ENCODE data around the gene DUS1L. TPM values are rescaled to one million over a fixed set of nuclear protein-coding genes. Genes with fewer than 3 reads are reported as not detected.

DUS1L gene
- polyA plus RNA-seq, 4 donors: 52.7 to 105 (median 69.9) TPM

DNA sequence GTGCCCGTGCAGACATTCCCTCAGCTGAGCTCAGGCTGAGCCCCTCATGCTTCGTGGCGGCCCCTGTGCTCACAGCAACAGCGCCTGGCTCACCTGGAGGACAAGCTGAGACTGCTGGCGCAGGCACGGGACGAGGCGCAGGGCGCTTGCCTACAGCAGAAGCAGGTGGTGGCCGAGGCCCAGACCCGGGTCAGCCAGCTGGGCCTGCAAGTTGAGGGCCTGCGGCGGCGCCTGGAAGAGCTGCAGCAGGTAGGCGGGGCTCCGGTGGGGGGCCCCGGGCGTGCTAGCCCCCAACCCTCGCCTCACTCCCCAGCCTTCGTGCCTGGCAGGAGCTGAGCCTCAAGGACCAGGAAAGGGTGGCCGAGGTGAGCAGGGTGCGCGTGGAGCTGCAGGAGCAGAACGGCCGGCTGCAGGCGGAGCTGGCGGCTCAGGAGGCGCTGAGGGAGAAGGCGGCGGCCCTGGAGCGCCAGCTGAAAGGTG lies 35.6 kb downstream of the DUS1L start:
- DNase-seq (ENCODE audit: low read depth in 4 of 4, low spot score in 3 of 4): no peak

GRCh38 chr17:82029391-82029790 lies 36.2 kb downstream of the DUS1L start:
- no peak for DNase-seq (ENCODE audit: low read depth in 4 of 4, low spot score in 3 of 4)

DNA sequence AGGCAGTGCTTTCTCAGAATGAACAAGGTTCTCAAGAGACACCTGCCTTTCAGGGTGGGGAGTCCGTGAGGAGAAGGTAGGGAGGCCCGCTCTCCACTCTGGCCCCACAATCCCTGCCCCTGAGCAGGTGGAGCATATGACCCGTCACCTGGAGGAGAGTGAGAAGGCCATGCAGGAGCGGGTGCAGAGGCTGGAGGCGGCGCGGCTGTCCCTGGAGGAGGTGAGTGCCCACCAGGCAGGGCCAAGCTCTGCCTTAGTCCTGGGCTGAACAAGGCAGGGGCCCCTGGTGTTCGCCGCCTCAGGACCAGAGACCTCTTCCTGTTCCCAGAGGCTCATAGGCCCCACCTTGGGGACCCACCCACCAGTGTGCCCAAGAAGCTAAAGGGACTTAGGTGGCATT lies 36.6 kb downstream of the DUS1L start:
- DNase-seq (ENCODE audit: low read depth in 4 of 4, low spot score in 3 of 4): no peak

DNA sequence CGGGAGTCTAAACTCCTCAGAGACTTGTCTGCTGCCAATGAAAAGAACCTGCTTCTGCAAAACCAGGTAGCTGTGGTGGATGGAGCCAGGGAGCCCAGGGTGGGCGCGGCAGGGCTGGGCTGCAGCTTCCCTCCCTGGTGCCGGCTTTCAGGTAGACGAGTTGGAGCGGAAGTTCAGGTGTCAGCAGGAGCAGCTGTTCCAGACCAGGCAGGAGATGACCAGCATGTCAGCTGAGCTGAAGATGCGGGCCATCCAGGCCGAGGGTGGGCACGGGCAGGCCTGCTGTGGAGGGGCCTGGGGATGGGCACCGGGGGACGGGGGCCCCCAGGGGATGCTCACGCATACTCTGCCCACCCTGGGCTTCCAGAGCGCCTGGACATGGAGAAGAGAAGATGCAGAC lies 37.4 kb downstream of the DUS1L start:
- no peak for DNase-seq (ENCODE audit: low read depth in 4 of 4, low spot score in 3 of 4)

DNA sequence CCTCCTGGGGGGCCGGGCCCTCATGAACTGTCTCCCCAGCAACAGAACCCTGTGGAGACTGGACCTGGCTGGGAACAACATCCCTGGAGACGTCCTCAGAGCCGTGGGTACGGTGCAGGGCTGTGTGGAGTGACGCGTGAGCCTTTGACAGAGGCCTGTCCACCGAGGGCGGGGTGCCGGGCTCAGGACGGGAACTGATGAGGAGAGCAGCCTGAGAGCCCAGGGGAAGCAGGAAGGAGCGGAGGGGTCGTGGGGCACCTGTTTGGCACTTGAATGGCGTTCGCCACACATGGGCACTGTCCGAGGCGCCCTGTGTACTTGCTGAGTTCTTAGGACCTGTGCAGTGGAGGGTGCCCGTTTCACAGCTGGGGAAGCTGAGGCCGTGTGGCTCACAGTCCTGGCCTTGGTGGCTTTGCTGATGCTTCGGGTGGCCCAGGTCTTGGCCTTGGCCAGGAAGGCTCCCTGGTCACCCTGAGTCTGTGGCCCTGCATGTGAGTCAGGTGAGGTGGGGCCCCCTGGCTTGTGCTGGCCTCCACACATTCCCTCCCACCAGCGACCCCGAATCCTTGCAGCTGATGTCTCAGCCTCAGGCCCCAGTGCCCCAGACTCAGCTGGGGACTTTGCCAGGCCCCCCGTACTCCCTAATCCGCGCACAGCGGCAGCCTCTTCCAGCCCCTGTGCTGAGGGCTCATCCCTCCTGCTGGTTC lies 40.0 kb downstream of the DUS1L start:
- DNase-seq (ENCODE audit: low read depth in 4 of 4, low spot score in 3 of 4): no peak

GRCh38 chr17:82024859-82025258 lies 40.7 kb downstream of the DUS1L start:
- no peak for DNase-seq (ENCODE audit: low read depth in 4 of 4, low spot score in 3 of 4)

- no peak for DNase-seq (ENCODE audit: low read depth in 4 of 4, low spot score in 3 of 4)
Observed at GRCh38 chr17:82023447-82024241, 42.0 kb downstream of the DUS1L start.

DNA sequence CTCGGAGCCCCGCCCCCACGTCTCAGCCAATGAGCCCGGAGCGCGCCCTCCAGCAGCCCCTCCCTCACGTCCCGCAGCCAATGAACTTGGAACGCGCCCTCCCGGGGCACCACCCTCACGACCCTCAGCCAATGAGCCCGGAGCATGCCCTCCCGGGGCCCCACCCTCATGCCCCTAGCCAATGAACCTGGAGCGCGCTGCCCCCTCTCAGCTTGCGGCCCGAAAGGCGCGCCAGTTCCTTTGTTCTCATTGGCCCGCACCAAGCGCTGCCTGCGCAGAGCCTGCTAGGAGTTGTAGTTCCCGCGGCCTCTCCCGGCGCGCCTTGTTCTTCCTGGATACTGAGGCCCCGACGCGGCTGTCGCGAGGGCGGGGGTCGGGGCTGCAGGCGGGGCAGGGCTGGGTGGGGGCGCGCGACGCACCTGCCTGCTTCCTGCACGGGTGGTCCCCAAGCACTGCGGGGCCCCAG lies 42.6 kb downstream of the DUS1L start, which contains the start of gene LRRC45:
Gene LRRC45, plus strand, starts transcription at position 325 of the 466 bp plus-strand sequence. CDS start 339 bp downstream, outside the sequence.
- peak; percentile 94 to 98 (median 97) for DNase-seq (ENCODE audit: low read depth in 4 of 4, low spot score in 3 of 4)

DNA sequence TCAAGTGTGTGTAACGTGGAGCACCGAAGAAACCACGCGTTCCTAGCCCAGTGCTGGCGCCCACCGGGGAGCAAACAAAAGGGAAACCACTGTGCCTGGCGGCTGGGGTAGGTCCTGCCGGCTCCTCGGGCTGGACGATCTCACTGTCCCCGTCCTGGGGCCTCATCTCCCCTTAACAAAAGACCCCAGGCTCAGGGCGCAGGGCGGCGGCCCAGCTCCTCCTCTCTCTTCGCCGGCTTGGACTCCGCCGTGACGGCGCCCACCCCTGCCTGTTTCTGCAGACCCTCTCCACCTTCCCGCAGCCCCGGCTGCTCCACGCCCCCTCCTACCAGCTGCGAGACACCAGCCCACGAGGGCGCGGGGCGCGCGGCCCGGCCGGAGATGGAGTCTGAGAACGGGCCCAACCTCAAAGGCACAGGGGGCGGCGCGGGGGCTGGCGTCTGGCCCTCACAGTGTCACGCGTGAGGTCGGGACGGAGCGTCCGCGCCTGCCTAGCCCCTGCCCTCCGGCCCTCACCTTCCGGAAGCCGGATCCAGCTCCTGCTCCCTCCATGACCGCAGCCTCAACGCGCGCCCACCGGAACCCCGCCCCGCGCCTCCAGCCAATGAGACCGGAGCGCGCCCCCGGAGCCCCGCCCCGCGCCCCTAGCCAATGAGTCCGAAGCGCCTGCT lies 43.2 kb downstream of the DUS1L start, which contains the start of gene CENPX:
Gene CENPX, minus strand, starts transcription at position 569 of the 671 bp plus-strand sequence. Its CDS starts 17 bp downstream, at position 552.
- DNase-seq (ENCODE audit: low read depth in 4 of 4, low spot score in 3 of 4): no peak

GRCh38 chr17:82021900-82022309 lies 43.7 kb downstream of the DUS1L start:
- DNase-seq (ENCODE audit: low read depth in 4 of 4, low spot score in 3 of 4): no peak

GRCh38 chr17:82021107-82021899 lies 44.3 kb downstream of the DUS1L start:
- DNase-seq (ENCODE audit: low read depth in 4 of 4, low spot score in 3 of 4): no peak

DNA sequence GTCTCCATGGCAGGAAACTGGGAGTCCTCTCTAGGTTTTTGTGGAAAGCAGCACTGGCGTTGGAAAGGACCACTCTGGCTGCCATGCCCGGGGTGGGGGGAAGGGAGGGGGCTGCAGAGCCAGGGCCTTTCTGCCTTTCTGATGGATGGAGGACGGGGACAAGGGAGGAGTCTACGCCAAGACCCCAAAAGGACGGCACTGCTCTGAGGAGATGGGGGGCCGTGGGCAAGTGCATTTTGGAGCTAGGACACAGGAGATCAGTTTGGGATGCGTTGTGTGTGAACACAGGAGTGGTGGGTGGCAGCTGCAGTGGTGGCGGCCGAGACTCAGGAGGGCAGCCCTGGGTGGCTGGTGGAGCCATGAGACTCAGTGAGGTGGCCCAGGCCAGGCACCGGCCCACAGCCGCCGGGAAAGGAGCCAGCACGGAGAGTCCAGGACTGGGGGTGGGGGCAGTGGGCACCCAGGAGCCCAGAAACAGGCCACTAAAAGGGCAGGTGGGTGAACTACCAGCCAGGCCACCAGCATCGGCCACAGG lies 45.0 kb downstream of the DUS1L start:
- DNase-seq (ENCODE audit: low read depth in 4 of 4, low spot score in 3 of 4): no peak

GRCh38 chr17:82019690-82020571 lies 45.7 kb downstream of the DUS1L start:
- DNase-seq (ENCODE audit: low read depth in 4 of 4, low spot score in 3 of 4): no peak

DNA sequence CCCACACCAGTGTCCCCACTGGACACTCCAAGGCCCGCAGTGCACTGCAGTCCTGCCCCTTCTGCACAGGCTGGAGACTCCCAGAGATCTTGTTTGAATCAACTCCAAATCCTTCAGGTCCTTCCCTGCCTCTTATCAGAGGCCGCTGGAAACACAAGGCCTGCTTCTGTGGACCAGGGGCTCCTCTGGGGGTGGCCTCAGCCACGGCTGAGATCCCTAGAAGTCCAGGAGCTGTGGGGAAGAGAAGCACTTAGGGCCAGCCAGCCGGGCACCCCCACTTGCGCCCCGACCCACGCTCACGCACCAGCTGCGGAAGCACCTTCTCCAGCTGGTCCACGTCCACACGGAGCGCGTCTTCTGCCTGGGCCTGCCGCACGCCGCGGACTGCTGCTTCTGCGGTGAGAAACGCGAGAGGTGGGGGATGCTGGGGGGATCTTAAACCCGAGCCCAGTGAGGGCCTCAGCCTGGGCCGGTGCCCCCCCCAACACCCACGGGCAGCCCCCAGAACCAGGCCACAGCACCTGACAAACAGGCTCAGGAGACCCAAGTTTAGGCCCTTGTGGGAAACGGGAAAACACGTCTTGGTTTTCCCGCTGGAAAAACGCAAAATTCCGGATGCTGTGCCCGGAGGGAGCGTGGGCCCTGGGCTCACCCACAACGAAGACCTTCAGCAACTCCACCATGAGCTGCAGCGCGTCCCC lies 46.5 kb downstream of the DUS1L start:
- no peak for DNase-seq (ENCODE audit: low read depth in 4 of 4, low spot score in 3 of 4)

GRCh38 chr17:82018152-82018988 lies 47.2 kb downstream of the DUS1L start:
- no peak for DNase-seq (ENCODE audit: low read depth in 4 of 4, low spot score in 3 of 4)

- DNase-seq (ENCODE audit: low read depth in 4 of 4, low spot score in 3 of 4): no peak
Observed at GRCh38 chr17:82017612-82018151, 47.9 kb downstream of the DUS1L start.

GRCh38 chr17:82016875-82017459 lies 48.6 kb downstream of the DUS1L start:
- DNase-seq (ENCODE audit: low read depth in 4 of 4, low spot score in 3 of 4): no peak
